ENCODE measurements around the gene PLSCR3. TPM values are rescaled to one million over a fixed set of nuclear protein-coding genes. Genes with fewer than 3 reads are reported as not detected.

Gene PLSCR3
- total RNA-seq, 1 donor from 2014 or later: 9.0 TPM

DNA sequence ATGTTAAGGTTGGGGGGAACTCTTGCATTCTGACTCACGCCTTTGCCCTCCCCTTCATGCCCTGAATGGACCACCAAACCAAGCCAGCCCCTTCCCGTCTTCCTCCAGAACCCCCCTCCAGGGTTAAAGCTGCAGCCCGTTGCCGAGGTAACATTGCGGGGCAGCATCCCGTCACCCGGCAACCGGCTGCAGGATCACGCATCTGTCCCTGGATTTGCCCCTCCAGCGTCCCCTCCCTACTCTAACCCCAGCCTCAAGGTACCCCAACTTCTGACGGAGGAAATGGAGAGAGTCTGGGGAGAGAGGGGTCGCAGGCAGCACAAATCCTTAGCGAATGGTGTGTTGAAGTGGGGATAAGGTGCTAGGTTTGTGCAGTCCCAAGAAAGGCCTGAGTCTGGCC is 12.8 kb upstream of the PLSCR3 start:
- FAIRE-seq (no peak), DNase-seq (ENCODE audit: low read depth) (no peak)
- Histone ChIP-seq H3K4me3 (ENCODE audit: low read depth, low read length) (no peak overlapping the region), H3K36me3 (ENCODE audit: control insufficient read depth, insufficient read depth, low read length) (no peaks in the 10 kb centered on the region), H3K27me3 (ENCODE audit: control insufficient read depth, insufficient read depth, low read length) (no peaks in the 10 kb centered on the region)
- TF ChIP-seq, protein P1, sequence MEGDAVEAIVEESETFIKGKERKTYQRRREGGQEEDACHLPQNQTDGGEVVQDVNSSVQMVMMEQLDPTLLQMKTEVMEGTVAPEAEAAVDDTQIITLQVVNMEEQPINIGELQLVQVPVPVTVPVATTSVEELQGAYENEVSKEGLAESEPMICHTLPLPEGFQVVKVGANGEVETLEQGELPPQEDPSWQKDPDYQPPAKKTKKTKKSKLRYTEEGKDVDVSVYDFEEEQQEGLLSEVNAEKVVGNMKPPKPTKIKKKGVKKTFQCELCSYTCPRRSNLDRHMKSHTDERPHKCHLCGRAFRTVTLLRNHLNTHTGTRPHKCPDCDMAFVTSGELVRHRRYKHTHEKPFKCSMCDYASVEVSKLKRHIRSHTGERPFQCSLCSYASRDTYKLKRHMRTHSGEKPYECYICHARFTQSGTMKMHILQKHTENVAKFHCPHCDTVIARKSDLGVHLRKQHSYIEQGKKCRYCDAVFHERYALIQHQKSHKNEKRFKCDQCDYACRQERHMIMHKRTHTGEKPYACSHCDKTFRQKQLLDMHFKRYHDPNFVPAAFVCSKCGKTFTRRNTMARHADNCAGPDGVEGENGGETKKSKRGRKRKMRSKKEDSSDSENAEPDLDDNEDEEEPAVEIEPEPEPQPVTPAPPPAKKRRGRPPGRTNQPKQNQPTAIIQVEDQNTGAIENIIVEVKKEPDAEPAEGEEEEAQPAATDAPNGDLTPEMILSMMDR (IDR thresholded peaks at IDR 0.05; ENCODE audit: insufficient read depth, low read length, severe bottlenecking): no peak

DNA sequence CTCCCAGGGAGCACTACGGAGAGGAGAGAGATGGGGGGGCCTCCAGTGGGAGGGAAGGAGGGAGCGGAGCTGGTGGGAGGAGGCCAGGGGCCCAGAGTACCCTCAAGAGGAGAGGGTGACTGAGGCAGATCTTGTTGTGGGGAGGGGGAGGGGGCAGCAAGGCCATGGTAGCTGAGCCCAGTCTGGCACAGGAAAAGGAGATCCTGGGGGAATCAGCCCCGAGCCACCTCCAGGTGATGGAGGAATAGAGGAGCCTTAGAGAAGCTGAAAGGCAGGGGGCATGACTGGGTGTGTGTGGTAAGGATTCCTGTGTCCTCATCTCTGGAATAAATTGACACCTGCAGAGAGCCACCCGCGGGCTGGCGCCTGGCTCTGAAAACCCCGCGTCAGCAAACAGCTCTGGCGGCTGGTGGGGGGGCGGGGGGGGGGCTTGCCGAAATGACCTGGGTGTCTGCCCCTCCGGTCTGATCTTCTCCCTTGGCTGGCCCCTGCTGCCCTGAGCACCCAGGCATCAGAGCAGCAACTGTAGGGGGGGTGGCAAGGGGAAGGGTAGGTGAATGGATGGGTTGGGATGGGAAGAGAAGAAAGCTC is 12.0 kb upstream of the PLSCR3 start:
- no peak for FAIRE-seq
- no peaks in the 10 kb centered on the region for H3K27me3 ChIP-seq (ENCODE audit: control insufficient read depth, insufficient read depth, low read length)
- no peak overlapping the region for H3K4me3 ChIP-seq (ENCODE audit: low read depth, low read length)
- DNase-seq (ENCODE audit: low read depth): no peak
- TF ChIP-seq, protein P1 (IDR thresholded peaks at IDR 0.05; ENCODE audit: insufficient read depth, low read length, severe bottlenecking): no peak
- no peaks in the 10 kb centered on the region for H3K36me3 ChIP-seq (ENCODE audit: control insufficient read depth, insufficient read depth, low read length)

DNA sequence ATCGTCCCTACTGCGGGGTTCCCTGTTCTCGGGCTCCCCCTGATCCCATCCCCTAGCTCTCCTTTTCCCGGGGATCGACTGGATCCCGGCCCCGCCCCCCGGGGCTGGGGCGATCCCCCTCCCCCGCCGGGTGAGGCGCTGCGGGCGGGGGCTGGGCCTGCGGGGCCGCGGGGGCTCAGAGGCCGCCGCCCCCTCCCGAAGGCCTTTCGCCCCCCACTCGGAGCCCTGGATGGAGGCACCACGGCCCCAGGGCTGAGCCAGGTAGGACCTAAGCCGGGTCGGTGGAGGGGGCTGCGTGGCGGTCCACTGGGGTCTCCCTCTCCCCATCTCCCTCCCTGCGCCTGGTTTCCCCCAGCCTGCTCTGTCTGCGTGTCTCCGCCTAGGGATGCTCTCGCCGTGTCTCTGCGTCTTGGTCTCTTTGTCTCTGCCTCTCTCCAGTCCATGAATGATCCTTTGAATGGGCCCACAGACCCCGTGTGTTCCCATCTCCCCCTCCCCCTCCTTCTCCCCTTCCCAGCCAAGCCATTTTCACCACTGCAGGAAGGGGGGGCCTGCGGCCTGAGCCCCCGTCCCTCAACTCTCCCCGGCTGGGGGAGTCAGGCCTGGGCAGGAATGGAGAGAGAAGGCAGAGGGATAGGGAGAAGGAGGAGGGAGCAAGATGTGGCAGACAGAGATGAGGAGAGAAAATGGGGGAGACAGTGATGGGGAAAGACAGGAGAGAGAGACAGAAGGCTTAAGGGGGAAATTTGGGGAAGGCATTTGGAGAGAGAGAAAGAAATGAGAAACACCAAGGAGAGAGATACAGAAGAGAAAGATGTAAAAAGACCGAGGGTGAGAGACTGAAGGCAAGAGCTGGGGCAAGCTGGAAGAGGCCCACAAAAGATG is 11.3 kb upstream of the PLSCR3 start:
- TF ChIP-seq, protein P1 (IDR thresholded peaks at IDR 0.05; ENCODE audit: insufficient read depth, low read length, severe bottlenecking): no peak
- FAIRE-seq: no peak
- DNase-seq (ENCODE audit: low read depth): no peak
- H3K4me3 ChIP-seq (ENCODE audit: low read depth, low read length): peak overlapping the region; percentile 74
- H3K27me3 ChIP-seq (ENCODE audit: control insufficient read depth, insufficient read depth, low read length): no peaks in the 10 kb centered on the region
- no peaks in the 10 kb centered on the region for H3K36me3 ChIP-seq (ENCODE audit: control insufficient read depth, insufficient read depth, low read length)

DNA sequence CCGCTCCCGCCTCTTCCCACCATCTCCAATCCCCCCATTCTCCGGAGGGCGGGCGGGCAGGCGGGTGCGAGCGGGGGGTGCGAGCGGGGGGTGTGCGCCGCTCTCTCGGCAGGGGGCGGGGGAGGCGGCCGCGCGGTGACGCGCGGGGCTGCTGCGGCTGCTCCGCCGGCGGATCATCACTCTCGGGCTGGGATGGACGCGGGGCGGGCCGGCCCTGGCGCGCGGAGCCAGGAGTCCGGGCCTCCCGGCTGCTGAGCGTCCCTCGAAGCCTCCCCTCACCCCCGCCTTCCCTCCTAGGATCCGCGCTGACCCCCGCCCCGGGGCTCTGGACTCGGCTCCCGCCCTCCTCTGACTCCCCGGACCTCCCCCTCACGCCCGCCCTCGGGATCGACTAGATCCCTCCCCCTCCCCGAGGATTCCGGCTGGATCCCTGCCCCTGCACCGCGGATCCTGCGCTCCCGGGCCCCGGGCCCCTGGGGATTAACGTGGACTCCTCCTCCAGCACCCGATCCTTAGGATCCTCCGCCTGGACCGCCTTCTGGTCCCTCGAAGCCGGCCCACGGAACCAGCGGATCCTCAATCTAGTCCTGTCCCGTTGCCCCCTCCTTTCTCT is 10.5 kb upstream of the PLSCR3 start:
- no peak for DNase-seq (ENCODE audit: low read depth)
- no peaks in the 10 kb centered on the region for H3K27me3 ChIP-seq (ENCODE audit: control insufficient read depth, insufficient read depth, low read length)
- TF ChIP-seq, protein P1 (IDR thresholded peaks at IDR 0.05; ENCODE audit: insufficient read depth, low read length, severe bottlenecking): no peak
- peak overlapping the region; percentile 74 for H3K4me3 ChIP-seq (ENCODE audit: low read depth, low read length)
- FAIRE-seq: no peak
- no peaks in the 10 kb centered on the region for H3K36me3 ChIP-seq (ENCODE audit: control insufficient read depth, insufficient read depth, low read length)

DNA sequence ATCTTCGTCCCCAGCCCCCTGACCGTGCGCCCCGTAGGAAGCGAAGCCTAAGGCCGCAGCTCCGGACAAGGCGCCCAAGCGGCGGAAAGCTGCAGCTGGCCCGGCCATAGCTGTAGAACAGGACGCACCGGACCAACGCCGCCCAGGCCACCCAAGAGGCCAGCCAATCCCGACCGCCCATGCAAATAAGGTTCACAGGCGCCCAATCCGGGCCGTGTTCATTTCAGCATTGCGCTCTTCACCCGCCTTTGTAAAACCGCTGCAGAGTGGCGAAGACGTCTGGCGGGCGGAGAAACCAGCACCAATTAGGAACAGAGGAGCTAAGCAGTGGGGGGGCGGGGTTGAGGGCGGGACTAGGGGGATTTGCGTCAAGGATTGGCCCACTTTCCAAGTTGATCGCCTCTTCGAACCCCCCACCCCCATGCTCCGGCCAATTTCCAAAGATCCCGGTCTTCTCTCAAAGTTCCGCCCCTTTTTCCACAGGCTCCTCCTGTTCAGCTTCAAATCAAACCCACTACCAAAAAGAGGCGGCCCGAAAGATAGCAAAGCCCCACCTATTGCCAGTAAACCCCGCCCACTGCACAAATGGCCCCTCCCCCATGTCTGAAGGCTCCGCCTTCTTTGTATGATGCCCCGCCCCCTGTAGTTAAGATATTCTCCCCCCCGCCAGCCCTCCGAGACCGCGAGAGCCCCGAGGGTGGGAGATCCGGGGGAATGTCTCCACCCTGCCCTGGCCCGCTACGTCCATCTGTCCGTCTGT is 9.8 kb upstream of the PLSCR3 start, which contains the start of gene TMEM256:
Gene TMEM256 (minus strand): TSS at position 121 of the 760 bp plus-strand sequence. CDS start 13 bp downstream, at position 108.
- TF ChIP-seq, protein P1 (IDR thresholded peaks at IDR 0.05; ENCODE audit: insufficient read depth, low read length, severe bottlenecking): no peak
- DNase-seq (ENCODE audit: low read depth) (peak; percentile 96), FAIRE-seq (peak; percentile 47)
- Histone ChIP-seq H3K36me3 (ENCODE audit: control insufficient read depth, insufficient read depth, low read length) (no peaks in the 10 kb centered on the region), H3K4me3 (ENCODE audit: low read depth, low read length) (peak within 1 kb of the TSS; percentile 74), H3K27me3 (ENCODE audit: control insufficient read depth, insufficient read depth, low read length) (no peaks in the 10 kb centered on the region)
